ENCODE data around the gene ATG2A.

The ATG2A gene

DNA sequence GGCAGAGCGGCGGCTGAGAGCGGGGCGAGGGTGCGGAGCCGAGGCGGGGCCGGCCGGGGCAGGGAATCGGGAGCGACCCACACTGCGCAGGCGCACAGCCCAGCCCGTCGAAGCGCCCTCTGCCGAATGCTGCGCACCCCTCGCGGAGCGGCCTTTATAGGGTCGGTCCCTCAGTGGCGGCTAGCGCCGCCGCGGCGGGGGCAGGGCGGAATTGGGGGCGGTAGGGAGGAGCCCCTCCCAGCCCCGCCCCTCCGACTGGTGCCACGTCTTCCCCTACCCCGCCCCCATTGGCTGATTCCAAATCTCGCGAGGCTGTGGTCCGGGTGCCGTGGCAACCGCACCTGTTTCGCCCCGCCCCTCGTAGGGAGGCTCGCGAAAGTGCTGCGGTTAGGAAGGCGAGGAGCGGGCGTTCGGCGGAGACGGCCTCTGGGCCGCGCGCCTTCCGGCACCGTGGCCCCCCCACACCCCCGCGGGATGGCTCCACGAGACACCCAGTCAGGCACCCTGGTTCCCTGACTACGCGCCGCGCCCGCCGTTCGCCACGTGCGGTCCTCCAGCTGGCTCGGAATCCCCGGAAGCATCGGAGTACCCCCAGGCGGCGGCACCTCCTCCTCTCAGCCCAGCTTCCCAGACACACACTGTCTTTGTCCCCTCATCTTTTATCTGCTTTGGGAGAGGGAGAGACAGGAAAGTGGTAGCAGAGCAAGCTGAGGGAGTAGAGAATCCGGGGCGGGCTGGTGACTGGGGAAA, 38.3 kb downstream of the ATG2A start, which contains the start of gene EHD1:
TSS of gene EHD1 (minus strand) at position 128 of the 750 bp plus-strand sequence. CDS start 157 bp downstream, outside the sequence.
- ChIA-PET POLR2A (interaction anchor here (0.6 to 4.3 kb wide), 11 partner anchors 9 to 68 kb away, joined by 3 to 61 read pairs (median 7); partner anchors contain the start of gene MEN1), CTCF (interaction anchor here (2.6 to 28.0 kb wide), 4 partner anchors 10 to 136 kb away, joined by 8 to 1375 read pairs (median 60); partner anchors contain the start of genes ARL2 and CDC42BPG)
- H3K4me3 ChIP-seq (ENCODE audit: low read depth, low read length), result peak within 1 kb of the TSS; percentile 99
- DNase-seq (ENCODE audit: low read depth, low spot score), result peak; percentile 66
- TF ChIP-seq CTCF (IDR thresholded peaks at IDR 0.05; ENCODE audit: insufficient read depth, low read length, missing control alignments), result peak; percentile 85

DNA sequence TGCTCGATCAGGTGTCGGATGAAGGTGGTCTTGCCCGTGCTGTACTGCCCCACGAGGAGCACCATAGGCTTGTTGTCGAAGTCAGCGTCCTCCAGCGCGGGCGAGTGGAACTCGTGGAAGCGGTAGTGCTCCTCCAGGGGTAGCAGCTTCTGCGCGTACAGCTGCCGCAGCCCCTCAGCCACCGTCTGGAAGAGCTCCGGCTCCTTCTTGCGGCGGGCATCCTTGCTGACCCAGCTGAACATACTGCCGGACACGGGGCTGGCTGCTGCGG, 38.9 kb downstream of the ATG2A start:
- CTCF ChIA-PET, result interaction anchor here (2.6 to 28.0 kb wide), 4 partner anchors 11 to 136 kb away, joined by 8 to 1375 read pairs (median 60); partner anchors contain the start of genes ARL2 and CDC42BPG
- no peak for DNase-seq (ENCODE audit: low read depth, low spot score)
- POLR2A ChIA-PET, result interaction anchor here (0.6 to 4.3 kb wide), 10 partner anchors 10 to 68 kb away, joined by 3 to 61 read pairs (median 10); partner anchors contain the start of gene MEN1
- peak overlapping the region; percentile 99 for H3K4me3 ChIP-seq (ENCODE audit: low read depth, low read length)
- TF ChIP-seq CTCF (IDR thresholded peaks at IDR 0.05; ENCODE audit: insufficient read depth, low read length, missing control alignments), result no peak

DNA sequence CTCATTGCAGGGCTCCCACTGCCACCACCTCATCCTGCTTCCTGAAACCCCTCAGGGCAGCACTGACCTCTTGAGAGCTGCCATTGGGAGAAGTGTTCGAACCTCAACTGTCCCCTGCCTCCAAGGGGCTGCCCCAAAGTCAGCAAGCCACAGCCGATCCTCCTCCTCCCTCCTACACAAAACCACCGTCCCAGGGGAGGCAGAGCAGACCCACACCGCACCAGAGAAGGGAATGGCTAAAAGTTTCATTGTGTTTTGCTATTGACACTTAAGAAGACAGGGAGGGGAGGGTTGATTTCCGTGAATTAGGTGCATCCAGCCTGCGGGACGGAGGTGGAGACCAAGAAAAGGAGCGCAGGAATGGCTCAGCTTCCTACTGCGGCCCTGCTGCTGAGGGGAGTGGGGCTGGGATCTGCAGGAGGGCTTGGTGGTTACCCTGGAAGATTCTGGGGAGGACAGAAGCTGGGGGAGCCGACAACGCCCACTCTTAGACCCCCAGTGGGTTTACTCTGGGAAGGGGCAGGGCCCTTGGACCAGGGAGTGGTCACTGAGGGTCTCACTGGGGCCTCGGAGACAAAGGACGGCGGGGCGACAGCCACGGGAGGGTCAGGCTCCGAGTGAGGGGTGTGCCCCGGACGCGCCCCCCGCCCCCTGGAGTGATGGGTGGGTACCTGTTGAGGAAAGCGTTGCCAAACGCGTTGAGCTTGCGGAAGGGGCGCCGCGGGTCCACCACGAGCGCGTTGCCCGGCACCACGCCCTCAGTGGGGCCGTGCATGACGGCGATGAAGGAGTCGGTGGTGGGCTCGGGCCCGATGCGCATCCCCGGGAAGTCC, 39.4 kb downstream of the ATG2A start:
- CTCF ChIA-PET, result interaction anchor here (1.4 to 28.0 kb wide), 5 partner anchors 11 to 137 kb away, joined by 5 to 1375 read pairs (median 32); partner anchors contain the start of genes ARL2 and CDC42BPG
- POLR2A ChIA-PET, result interaction anchor here (0.6 to 4.3 kb wide), 17 partner anchors 9 to 244 kb away, joined by 3 to 61 read pairs (median 5); partner anchors contain the start of genes ARL2, ATG2A, CDC42BPG and FAU
- no peak for DNase-seq (ENCODE audit: low read depth, low spot score)
- peak overlapping the region; percentile 99 for H3K4me3 ChIP-seq (ENCODE audit: low read depth, low read length)
- TF ChIP-seq CTCF (IDR thresholded peaks at IDR 0.05; ENCODE audit: insufficient read depth, low read length, missing control alignments), result no peak

GRCh38 chr11:64876835-64877341, 40.1 kb downstream of the ATG2A start:
- peak overlapping the region; percentile 99 for H3K4me3 ChIP-seq (ENCODE audit: low read depth, low read length)
- TF ChIP-seq CTCF (IDR thresholded peaks at IDR 0.05; ENCODE audit: insufficient read depth, low read length, missing control alignments), result no peak
- ChIA-PET CTCF (interaction anchor here (1.4 to 28.0 kb wide), 5 partner anchors 12 to 138 kb away, joined by 5 to 1375 read pairs (median 32); partner anchors contain the start of genes ARL2 and CDC42BPG), POLR2A (interaction anchor here (0.7 to 4.3 kb wide), 14 partner anchors 8 to 245 kb away, joined by 3 to 61 read pairs (median 4); partner anchors contain the start of genes ARL2, ATG2A, CDC42BPG and FAU)
- peak; percentile 56 for DNase-seq (ENCODE audit: low read depth, low spot score)

DNA sequence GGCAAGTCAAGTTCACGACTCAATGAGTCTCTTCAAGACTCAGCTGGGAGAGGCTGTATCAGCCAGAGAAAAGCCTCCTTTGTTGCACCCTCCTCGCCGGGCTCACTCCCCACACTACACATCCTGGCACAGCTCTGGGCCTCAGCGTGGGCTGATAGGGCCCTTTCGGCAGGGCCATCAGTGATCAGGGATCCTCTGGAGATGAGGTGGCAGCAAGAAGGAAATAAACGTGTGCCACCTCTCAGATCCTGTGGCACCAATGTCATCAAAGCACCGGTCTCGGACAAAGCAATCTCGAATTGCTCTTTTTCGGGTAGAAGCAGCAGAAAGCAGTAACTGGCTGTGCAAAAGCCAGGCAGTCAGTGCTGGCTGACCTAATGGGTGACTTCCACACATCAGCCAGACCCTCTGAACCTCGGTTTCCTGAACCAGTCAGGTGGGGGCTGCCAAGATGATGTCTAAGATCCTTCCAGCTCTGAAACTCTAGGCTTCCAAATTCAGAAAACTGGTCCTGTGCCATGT, 40.7 kb downstream of the ATG2A start:
- peak overlapping the region; percentile 99 for H3K4me3 ChIP-seq (ENCODE audit: low read depth, low read length)
- ChIA-PET POLR2A (interaction anchor here (0.6 to 4.3 kb wide), 10 partner anchors 8 to 149 kb away, joined by 3 to 61 read pairs (median 10); partner anchors contain the start of gene CDC42BPG), CTCF (interaction anchor here (1.4 to 28.0 kb wide), 6 partner anchors 9 to 138 kb away, joined by 5 to 1375 read pairs (median 20); partner anchors contain the start of genes ARL2 and CDC42BPG)
- DNase-seq (ENCODE audit: low read depth, low spot score), result no peak
- no peak for TF ChIP-seq CTCF (IDR thresholded peaks at IDR 0.05; ENCODE audit: insufficient read depth, low read length, missing control alignments)

Data from AG04449 (cell line).